K562 (cell line): Measurements from ENCODE around the gene SPATC1L. TPM values are rescaled to one million over a fixed set of nuclear protein-coding genes. Genes with fewer than 3 reads are reported as not detected.

Experiments used
- CUX1 ChIP-seq: fragments of 200-800 bp; sonication (Bioruptor generic); IDR thresholded peaks from 2 replicates; pipeline ENCODE4 v1.6.1; 2016; ENCODE audit warnings: missing genetic modification characterization, missing compliant biosample characterization
- GTF2A2 ChIP-seq: IDR thresholded peaks from 2 replicates; pipeline ENCODE4 v1.6.1; 2016; ENCODE audit warnings: mild to moderate bottlenecking, missing genetic modification characterization, missing compliant biosample characterization
- ID3 ChIP-seq, 2 experiments: fragments of 250-450 bp in 1 of 2; fragments of 450-650 bp in 1 of 2; sonication (Bioruptor Pico) in 1 of 2; IDR thresholded peaks; 2 replicates each; pipeline versions ENCODE4 v1.6.1 to v1.8.0; 2016 to 2021; ENCODE audit warnings: mild to moderate bottlenecking in 2 of 2, moderate library complexity in 2 of 2, missing compliant biosample characterization in 1 of 2, missing genetic modification characterization in 1 of 2
- polyA plus RNA-seq, 8 experiments: library from polyadenylated mRNA; depleted of rRNA in 4 of 8; stranded (reverse) in 5 of 8; unstranded in 3 of 8; fragments of >200 nt; fragmentation: Nextera tagmentation in 2 of 8; fragmentation: Illumina TruSeq in 1 of 8; extraction: Ambion mirVana in 2 of 8; extraction: Trizol in 1 of 8; gene quantifications; 2 replicates each; pipeline versions ENCODE4 v1.2.1 to v1.2.3, GENCODE V29; 2011 to 2014; ENCODE audit warnings: inconsistent platforms in 1 of 8, missing spikeins in 1 of 8
- total RNA-seq, 7 experiments: library from RNA; depleted of rRNA in 6 of 7; stranded (reverse); fragments of >200 nt in 6 of 7; fragmentation: Illumina TruSeq in 2 of 7; extraction: Trizol in 2 of 7; gene quantifications; 2 replicates each; pipeline versions ENCODE4 v1.2.1 to v1.2.3, GENCODE V29; 2011 to 2021; ENCODE audit warnings: low replicate concordance in 1 of 7

Gene SPATC1L
- total and polyA plus RNA-seq, 9 of the 15 experiments (the other 6 are each of a cell fraction or from before 2014, with no cell fraction given) = 0.14 to 121 (median 34.0) TPM; not detected in 1

- TF ChIP-seq CUX1 (CRISPR knock-in tag) (no peak), ID3 (CRISPR knock-in tag; IDR thresholded peaks at IDR 0.05) (no peak), ID3 (tag; IDR thresholded peaks at IDR 0.05) (no peak), GTF2A2 (tag) (no peak)
- TF ChIP-seq, all 486 proteins: peak for 0
Observed at GRCh38 chr21:46220847-46221246, 36.6 kb upstream of the SPATC1L start (continued).
